Activated CD4-positive, CD25-positive, alpha-beta regulatory T cell (primary cell): ENCODE measurements around the gene TCEAL7.
"Not testable (repeated sequence)": the region's sequence is repeated elsewhere in the genome, so short reads cannot be mapped to it uniquely, and the experiment has no call there.

Experiments used
- DNase-seq, 4 experiments: peaks; one replicate each; lab custom pipeline; 2025; lab: John Stamatoyannopoulos, UW

Gene TCEAL7

GRCh38 chrX:103329991-103330390 is at the start of gene TCEAL7:
Gene TCEAL7 (plus strand): TSS chrX:103330239. CDS start chrX:103331404, 1,165 bp downstream.
- DNase-seq: no peak

GRCh38 chrX:103293118-103293517 is 36.9 kb upstream of the TCEAL7 start:
- DNase-seq: no peak

- DNase-seq: no peak
Measured at GRCh38 chrX:103304705-103305104, 25.3 kb upstream of the TCEAL7 start.

- DNase-seq: not testable (repeated sequence)
Measured at GRCh38 chrX:103305666-103306065, 24.4 kb upstream of the TCEAL7 start.

GRCh38 chrX:103309860-103310554 is 20.0 kb upstream of the TCEAL7 start:
- DNase-seq: no peak

GRCh38 chrX:103310555-103311398 is 19.3 kb upstream of the TCEAL7 start, which contains the start of gene BEX2:
Gene BEX2 (minus strand): TSS chrX:103310990. CDS start chrX:103309976, 1,014 bp downstream.
- DNase-seq: peak; percentile 50 to 72 (median 62)

- no peak for DNase-seq
Measured at GRCh38 chrX:103311399-103311780, 18.6 kb upstream of the TCEAL7 start.

GRCh38 chrX:103330681-103331288 is 746 bp downstream of the TCEAL7 start:
- no peak for DNase-seq

GRCh38 chrX:103338663-103339062 is 8.6 kb downstream of the TCEAL7 start:
- DNase-seq: no peak

- peak in 1 of 4 experiments; percentile 2 for DNase-seq
Measured at GRCh38 chrX:103343105-103343504, 13.1 kb downstream of the TCEAL7 start.

GRCh38 chrX:103344606-103345005 is 14.6 kb downstream of the TCEAL7 start:
- no peak for DNase-seq

GRCh38 chrX:103347682-103348397 is 17.8 kb downstream of the TCEAL7 start:
- no peak for DNase-seq

GRCh38 chrX:103356130-103356798 is 26.2 kb downstream of the TCEAL7 start, which contains the start of gene TCEAL9:
Gene TCEAL9 (plus strand): TSS chrX:103356506. CDS start chrX:103357685, 1,179 bp downstream.
- no peak for DNase-seq

GRCh38 chrX:103356858-103357257 is 26.8 kb downstream of the TCEAL7 start:
- peak in 1 of 4 experiments; percentile 0 for DNase-seq

GRCh38 chrX:103357871-103358270 is 27.8 kb downstream of the TCEAL7 start:
- DNase-seq: no peak

GRCh38 chrX:103359605-103360004 is 29.6 kb downstream of the TCEAL7 start:
- not testable (repeated sequence) for DNase-seq

GRCh38 chrX:103360092-103360491 is 30.1 kb downstream of the TCEAL7 start:
- DNase-seq: no peak

GRCh38 chrX:103360916-103361315 is 30.9 kb downstream of the TCEAL7 start:
- DNase-seq: no peak

- no peak for DNase-seq
Measured at GRCh38 chrX:103361798-103362197, 31.8 kb downstream of the TCEAL7 start.

GRCh38 chrX:103362474-103362873 is 32.4 kb downstream of the TCEAL7 start:
- DNase-seq: no peak

GRCh38 chrX:103363046-103363445 is 33.0 kb downstream of the TCEAL7 start:
- no peak for DNase-seq
